Parathyroid adenoma (tissue), 2 donors: ENCODE results near the gene ERAL1.

Source experiments
- H2AFZ ChIP-seq: fragments of 300-600 bp; sonication (generic); one replicate; pipeline ENCODE4 v1.7.0; 2017; ENCODE audit warnings: antibody characterized with exemption, mild to moderate bottlenecking
- H3K27ac ChIP-seq: fragments of 300-600 bp; sonication (generic); one replicate; pipeline ENCODE4 v1.7.0; 2017
- H3K27me3 ChIP-seq: fragments of 300-600 bp; sonication (generic); one replicate; pipeline ENCODE4 v1.7.0; 2017; ENCODE audit warnings: low read length; ENCODE audit not compliant: control insufficient read depth, insufficient read depth
- H3K36me3 ChIP-seq: fragments of 300-600 bp; sonication (generic); one replicate; pipeline ENCODE4 v1.7.0; 2017; ENCODE audit warnings: low read length; ENCODE audit not compliant: control insufficient read depth, insufficient read depth
- H3K4me1 ChIP-seq: fragments of 300-600 bp; sonication (generic); one replicate; pipeline ENCODE4 v1.7.0; 2017; ENCODE audit warnings: control low read depth
- H3K4me2 ChIP-seq: fragments of 300-600 bp; sonication (generic); one replicate; pipeline ENCODE4 v1.7.0; 2017; ENCODE audit warnings: low read length
- H3K4me3 ChIP-seq: fragments of 300-600 bp; sonication (generic); one replicate; pipeline ENCODE4 v1.7.0; 2017; ENCODE audit warnings: low read depth, low read length
- H3K79me2 ChIP-seq: fragments of 300-600 bp; sonication (generic); one replicate; pipeline ENCODE4 v1.7.0; 2017; ENCODE audit warnings: control low read depth
- H3K9ac ChIP-seq: fragments of 300-600 bp; sonication (generic); one replicate; pipeline ENCODE4 v1.7.0; 2017; ENCODE audit warnings: mild to moderate bottlenecking
- H3K9me3 ChIP-seq: fragments of 300-600 bp; sonication (generic); one replicate; pipeline ENCODE4 v1.7.0; 2017; ENCODE audit warnings: low read length; ENCODE audit not compliant: control insufficient read depth
- CTCF ChIP-seq: fragments of 300-600 bp; sonication (generic); IDR thresholded peaks from one replicate; pipeline ENCODE4 v1.7.0; 2017; ENCODE audit warnings: antibody characterized with exemption, mild to moderate bottlenecking
- donor health status: primary hyperparathyroidism.

ERAL1 gene

GRCh38 chr17:28885951-28886350, 31.1 kb downstream of the ERAL1 start:
- Histone ChIP-seq H3K4me2 (no peak overlapping the region), H3K4me3 (no peak overlapping the region), H3K4me1 (no peaks in the 10 kb centered on the region), H3K9me3 (no peaks in the 10 kb centered on the region), H3K9ac (no peak overlapping the region), H2AFZ (no peak overlapping the region), H3K27ac (no peak overlapping the region), H3K36me3 (no peaks in the 10 kb centered on the region), H3K27me3 (no peaks in the 10 kb centered on the region), H3K79me2 (peaks cover 13% of the 10 kb centered on the region)
- TF ChIP-seq CTCF = no peak

GRCh38 chr17:28887871-28888471, 33.2 kb downstream of the ERAL1 start:
- Histone ChIP-seq H3K27me3 (no peaks in the 10 kb centered on the region), H3K27ac (no peak overlapping the region), H3K9me3 (no peaks in the 10 kb centered on the region), H2AFZ (no peak overlapping the region), H3K36me3 (no peaks in the 10 kb centered on the region), H3K4me3 (no peak overlapping the region), H3K9ac (no peak overlapping the region), H3K79me2 (peaks cover 13% of the 10 kb centered on the region), H3K4me1 (no peaks in the 10 kb centered on the region), H3K4me2 (no peak overlapping the region)
- TF ChIP-seq CTCF = no peak

GRCh38 chr17:28888832-28889231, 34.0 kb downstream of the ERAL1 start:
- H3K9me3 ChIP-seq = no peaks in the 10 kb centered on the region
- peaks cover 15% of the 10 kb centered on the region for H3K79me2 ChIP-seq
- H3K27me3 ChIP-seq = no peaks in the 10 kb centered on the region
- H3K4me1 ChIP-seq = no peaks in the 10 kb centered on the region
- no peaks in the 10 kb centered on the region for H3K36me3 ChIP-seq
- no peak overlapping the region for H3K4me3 ChIP-seq
- H3K4me2 ChIP-seq = no peak overlapping the region
- no peak overlapping the region for H3K27ac ChIP-seq
- H2AFZ ChIP-seq = no peak overlapping the region
- H3K9ac ChIP-seq = no peak overlapping the region
- no peak for TF ChIP-seq CTCF

GRCh38 chr17:28889996-28890395, 35.2 kb downstream of the ERAL1 start:
- Histone ChIP-seq H3K4me1 (no peaks in the 10 kb centered on the region), H3K4me3 (no peak overlapping the region), H3K27me3 (no peaks in the 10 kb centered on the region), H3K4me2 (no peak overlapping the region), H3K9ac (no peak overlapping the region), H2AFZ (no peak overlapping the region), H3K36me3 (no peaks in the 10 kb centered on the region), H3K9me3 (no peaks in the 10 kb centered on the region), H3K79me2 (peaks cover 15% of the 10 kb centered on the region), H3K27ac (no peak overlapping the region)
- TF ChIP-seq CTCF = no peak

GRCh38 chr17:28891201-28891600, 36.4 kb downstream of the ERAL1 start:
- H3K4me2 ChIP-seq = no peak overlapping the region
- H3K9ac ChIP-seq = no peak overlapping the region
- H3K4me1 ChIP-seq = no peaks in the 10 kb centered on the region
- H3K79me2 ChIP-seq = peaks cover 15% of the 10 kb centered on the region
- no peaks in the 10 kb centered on the region for H3K36me3 ChIP-seq
- H3K9me3 ChIP-seq = no peaks in the 10 kb centered on the region
- no peaks in the 10 kb centered on the region for H3K27me3 ChIP-seq
- H3K27ac ChIP-seq = no peak overlapping the region
- H3K4me3 ChIP-seq = no peak overlapping the region
- H2AFZ ChIP-seq = no peak overlapping the region
- TF ChIP-seq CTCF = no peak
